Measurements from ENCODE around the gene SEL1L2.

GRCh38 chr20:13856354-13856753 lies 134.1 kb downstream of the SEL1L2 start:
- TF ChIP-seq POLR2A (IDR thresholded peaks at IDR 0.05), result no peak
- TF ChIP-seq, protein P1, sequence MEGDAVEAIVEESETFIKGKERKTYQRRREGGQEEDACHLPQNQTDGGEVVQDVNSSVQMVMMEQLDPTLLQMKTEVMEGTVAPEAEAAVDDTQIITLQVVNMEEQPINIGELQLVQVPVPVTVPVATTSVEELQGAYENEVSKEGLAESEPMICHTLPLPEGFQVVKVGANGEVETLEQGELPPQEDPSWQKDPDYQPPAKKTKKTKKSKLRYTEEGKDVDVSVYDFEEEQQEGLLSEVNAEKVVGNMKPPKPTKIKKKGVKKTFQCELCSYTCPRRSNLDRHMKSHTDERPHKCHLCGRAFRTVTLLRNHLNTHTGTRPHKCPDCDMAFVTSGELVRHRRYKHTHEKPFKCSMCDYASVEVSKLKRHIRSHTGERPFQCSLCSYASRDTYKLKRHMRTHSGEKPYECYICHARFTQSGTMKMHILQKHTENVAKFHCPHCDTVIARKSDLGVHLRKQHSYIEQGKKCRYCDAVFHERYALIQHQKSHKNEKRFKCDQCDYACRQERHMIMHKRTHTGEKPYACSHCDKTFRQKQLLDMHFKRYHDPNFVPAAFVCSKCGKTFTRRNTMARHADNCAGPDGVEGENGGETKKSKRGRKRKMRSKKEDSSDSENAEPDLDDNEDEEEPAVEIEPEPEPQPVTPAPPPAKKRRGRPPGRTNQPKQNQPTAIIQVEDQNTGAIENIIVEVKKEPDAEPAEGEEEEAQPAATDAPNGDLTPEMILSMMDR (IDR thresholded peaks at IDR 0.05), result no peak
- no peak for TF ChIP-seq POLR2AphosphoS5 (IDR thresholded peaks at IDR 0.05)
